Chondrocyte (in vitro differentiated cells): Measurements from ENCODE around the gene CHIA. TPM values are rescaled to one million over a fixed set of nuclear protein-coding genes. Genes with fewer than 3 reads are reported as not detected.
A peak's percentile ranks its signal among the peaks of the same experiment; 100 is the strongest.

ENCODE experiments used
- DNase-seq: peaks from one replicate; pipeline ENCODE4 v3.0.0; 2021; ENCODE audit warnings: mixed read lengths, low spot score
- H3K27ac Mint-ChIP-seq: one replicate; pipeline ENCODE4 v1.8.0; 2021; ENCODE audit warnings: mild to moderate bottlenecking, moderate library complexity, mixed read lengths; ENCODE audit not compliant: unreplicated experiment
- H3K27me3 Mint-ChIP-seq: 2 replicates; pipeline ENCODE4 v1.8.0; 2021; ENCODE audit warnings: low read depth, mixed read lengths
- H3K36me3 Mint-ChIP-seq: 2 replicates; pipeline ENCODE4 v1.8.0; 2021; ENCODE audit warnings: low read depth, mixed read lengths
- H3K4me1 Mint-ChIP-seq: 2 replicates; pipeline ENCODE4 v1.8.0; 2021; ENCODE audit warnings: low read depth, mild to moderate bottlenecking, mixed read lengths
- H3K4me3 Mint-ChIP-seq: one replicate; pipeline ENCODE4 v1.8.0; 2021; ENCODE audit warnings: mild to moderate bottlenecking, moderate library complexity, mixed read lengths; ENCODE audit not compliant: unreplicated experiment
- H3K9me3 Mint-ChIP-seq: 2 replicates; pipeline ENCODE4 v1.8.0; 2021; ENCODE audit warnings: low read depth, mixed read lengths
- CTCF ChIP-seq: fragments of 200-600 bp; sonication (generic); IDR thresholded peaks from 2 replicates; pipeline ENCODE4 v1.5.0; 2021; ENCODE audit warnings: antibody characterized with exemption, mild to moderate bottlenecking, moderate library complexity
- total RNA-seq: library from RNA; stranded (reverse); gene quantifications from 3 replicates; pipeline ENCODE4 v1.2.1, GENCODE V29; 2021

CHIA gene
- total RNA-seq, 1 donor from 2014 or later, result not detected

GRCh38 chr1:111361761-111362160 lies 71.1 kb downstream of the CHIA start:
- no peak overlapping the region for H3K4me3 Mint-ChIP-seq
- no peak for TF ChIP-seq CTCF
- H3K4me1 Mint-ChIP-seq, result peaks cover 12% of the 10 kb centered on the region
- H3K27ac Mint-ChIP-seq, result no peak overlapping the region
- H3K9me3 Mint-ChIP-seq, result no peaks in the 10 kb centered on the region
- peaks cover 6% of the 10 kb centered on the region for H3K27me3 Mint-ChIP-seq
- DNase-seq, result no peak
- H3K36me3 Mint-ChIP-seq, result no peaks in the 10 kb centered on the region

DNA sequence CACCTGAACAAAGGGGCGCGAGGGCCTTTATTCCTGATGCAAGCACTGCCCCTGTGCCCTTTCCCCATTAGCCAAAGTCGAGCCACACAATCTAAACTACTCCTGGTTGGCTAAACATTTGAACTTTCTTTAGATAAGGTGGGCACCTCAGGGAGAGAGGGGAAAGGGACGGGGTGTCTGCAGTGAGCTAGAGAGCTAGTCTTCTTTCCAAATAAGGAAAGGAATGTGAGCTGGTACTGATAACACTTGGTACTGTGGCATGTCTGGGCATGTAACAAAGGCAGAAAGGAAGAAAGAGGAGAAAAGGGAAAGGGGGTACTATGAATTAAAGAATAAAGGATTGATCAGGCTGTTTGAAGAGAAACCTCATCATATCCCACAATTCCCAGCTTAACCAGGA lies 74.0 kb downstream of the CHIA start:
- Mint-ChIP-seq H3K27me3 (peaks cover 8% of the 10 kb centered on the region), H3K4me3 (no peak overlapping the region), H3K9me3 (no peaks in the 10 kb centered on the region), H3K4me1 (peaks cover 14% of the 10 kb centered on the region), H3K27ac (peak overlapping the region; percentile 57), H3K36me3 (no peaks in the 10 kb centered on the region)
- DNase-seq, result no peak
- TF ChIP-seq CTCF, result no peak

DNA sequence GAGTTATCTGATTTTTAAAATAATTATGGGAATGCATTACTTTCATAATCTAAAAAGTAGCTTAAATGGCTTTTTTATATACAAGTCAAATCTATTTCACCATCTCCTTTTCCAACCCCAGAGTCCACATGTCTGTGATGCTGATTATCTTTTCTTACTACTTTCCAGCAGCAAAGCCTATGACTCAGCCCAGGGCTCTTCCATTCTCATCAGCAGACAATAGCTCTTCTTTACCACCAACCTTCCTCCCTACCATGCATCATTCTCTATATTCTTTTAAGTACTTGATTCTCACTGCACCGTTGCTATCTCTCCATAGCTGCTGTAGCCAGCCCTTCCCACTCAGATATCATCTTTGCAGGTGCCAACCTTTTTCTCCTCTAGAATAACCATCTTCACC lies 75.6 kb downstream of the CHIA start:
- DNase-seq, result no peak
- H3K27me3 Mint-ChIP-seq, result peaks cover 8% of the 10 kb centered on the region
- H3K36me3 Mint-ChIP-seq, result no peaks in the 10 kb centered on the region
- H3K4me1 Mint-ChIP-seq, result peaks cover 14% of the 10 kb centered on the region
- no peak overlapping the region for H3K4me3 Mint-ChIP-seq
- TF ChIP-seq CTCF, result no peak
- no peak overlapping the region for H3K27ac Mint-ChIP-seq
- H3K9me3 Mint-ChIP-seq, result no peaks in the 10 kb centered on the region

- no peak for DNase-seq
- H3K4me1 Mint-ChIP-seq, result peaks cover 14% of the 10 kb centered on the region
- H3K27ac Mint-ChIP-seq, result no peak overlapping the region
- H3K9me3 Mint-ChIP-seq, result no peaks in the 10 kb centered on the region
- no peak overlapping the region for H3K4me3 Mint-ChIP-seq
- no peak for TF ChIP-seq CTCF
- peaks cover 12% of the 10 kb centered on the region for H3K27me3 Mint-ChIP-seq
- no peaks in the 10 kb centered on the region for H3K36me3 Mint-ChIP-seq
These were observed 78.5 kb downstream of the CHIA start for GRCh38 chr1:111369177-111369576.

GRCh38 chr1:111369645-111370044 lies 79.0 kb downstream of the CHIA start:
- Mint-ChIP-seq H3K36me3 (no peaks in the 10 kb centered on the region), H3K27ac (no peak overlapping the region), H3K4me3 (no peak overlapping the region), H3K9me3 (no peaks in the 10 kb centered on the region), H3K4me1 (peaks cover 12% of the 10 kb centered on the region), H3K27me3 (peaks cover 16% of the 10 kb centered on the region)
- TF ChIP-seq CTCF, result no peak
- no peak for DNase-seq

Other genes starting within 250 kb of the CHIA start
- 18.2 to 26.0 TPM (median 23.6 TPM) in 3 replicates for gene DRAM2, start 150.8 kb upstream of the CHIA start, total RNA-seq
- gene CEPT1, start 150.6 kb upstream of the CHIA start, total RNA-seq, result 20.8 to 25.6 TPM (median 24.2 TPM) in 3 replicates
- 0.25 TPM in 1 of 3 replicates, not detected in the others for gene DENND2D, start 90.2 kb upstream of the CHIA start, total RNA-seq
- not detected in 3 replicates for gene CHI3L2, start 63.1 kb upstream of the CHIA start, total RNA-seq
- 0.95 to 1.7 TPM (median 1.1 TPM) in 3 replicates for gene OVGP1, start 136.9 kb downstream of the CHIA start, total RNA-seq
- gene WDR77, start 158.4 kb downstream of the CHIA start, total RNA-seq, result 19.2 to 25.9 TPM (median 19.5 TPM) in 3 replicates
- gene ATP5PB, start 158.6 kb downstream of the CHIA start, total RNA-seq, result 145 to 183 TPM (median 147 TPM) in 3 replicates
- 0.17 to 0.34 TPM in 2 of 3 replicates, not detected in the other for gene C1orf162, start 183.1 kb downstream of the CHIA start, total RNA-seq
- gene ADORA3, start 212.8 kb downstream of the CHIA start, total RNA-seq, result not detected in 3 replicates
- not detected in 3 replicates for gene TMIGD3, start 212.8 kb downstream of the CHIA start, total RNA-seq